Lung (tissue), 12 donors: ENCODE measurements around the gene IFT52. TPM values are rescaled to one million over a fixed set of nuclear protein-coding genes. Genes with fewer than 3 reads are reported as not detected.

Source experiments
- ATAC-seq: fragments of 200-7000 bp; cut with Tn5 transposase; one replicate; pipeline ENCODE4 v1.9.1; 2020; ENCODE audit warnings: moderate number of reproducible peaks; ENCODE audit not compliant: insufficient read depth, low FRiP score
- DNase-seq, 3 donors: peaks; one replicate each; pipeline ENCODE4 v3.0.0-alpha.2; 2013 to 2017
- H3K27ac ChIP-seq, 2 donors: one replicate each; pipeline ENCODE4 v1.5.1; 2013; ENCODE audit warnings: mild to moderate bottlenecking in 2 of 2, moderate library complexity in 2 of 2, control low read depth in 1 of 2, inconsistent platforms in 1 of 2, low read depth in 1 of 2, low read length in 1 of 2
- H3K27me3 ChIP-seq, 3 donors: one replicate each; pipeline ENCODE4 v1.5.1; 2013; ENCODE audit warnings: low read length in 2 of 3; ENCODE audit not compliant: control insufficient read depth in 3 of 3, insufficient read depth in 3 of 3
- H3K36me3 ChIP-seq, 4 donors: one replicate each; pipeline ENCODE4 v1.5.1; 2013; ENCODE audit warnings: low read length in 4 of 4, mild to moderate bottlenecking in 1 of 4, moderate library complexity in 1 of 4; ENCODE audit not compliant: control insufficient read depth in 4 of 4, insufficient read depth in 4 of 4
- H3K4me1 ChIP-seq, 5 donors: one replicate each; pipeline ENCODE4 v1.5.1; 2013; ENCODE audit warnings: low read length in 5 of 5, mild to moderate bottlenecking in 2 of 5, moderate library complexity in 1 of 5; ENCODE audit not compliant: control insufficient read depth in 5 of 5, insufficient read depth in 5 of 5
- H3K4me3 ChIP-seq: one replicate; pipeline ENCODE4 v1.5.1; 2013; ENCODE audit warnings: mild to moderate bottlenecking, control low read depth, moderate library complexity
- H3K9ac ChIP-seq, 2 donors: one replicate each; pipeline ENCODE4 v1.5.1; 2013; ENCODE audit warnings: low read length in 2 of 2, control low read depth in 1 of 2; ENCODE audit not compliant: insufficient read depth in 1 of 2
- H3K9me3 ChIP-seq, 4 donors: one replicate each; pipeline ENCODE4 v1.5.1; 2013; ENCODE audit warnings: low read length in 3 of 4, mild to moderate bottlenecking in 1 of 4, moderate library complexity in 1 of 4; ENCODE audit not compliant: control insufficient read depth in 4 of 4, insufficient read depth in 3 of 4
- WGBS, 2 donors: extraction: QIAGEN DNeasy Blood & Tissue Kit; methylation state at CpG; one replicate each; pipeline ENCODE4 v1.1.7; 2013; 5-methylcytosine and 5-hydroxymethylcytosine counted together
- polyA plus RNA-seq, 2 donors: library from polyadenylated mRNA; stranded (reverse); fragments of 200-250 nt; gene quantifications; one replicate each; pipeline ENCODE4 v1.2.1, GENCODE V29; 2013
- total RNA-seq, 2 donors: library from RNA; depleted of rRNA in 1 of 2; stranded (reverse); fragments of >200 nt in 1 of 2; gene quantifications; one replicate each; pipeline ENCODE4 v1.2.1, GENCODE V29; 2014 to 2021
- TF ChIP-seq, protein P1 (sequence below): IDR thresholded peaks from 2 replicates; pipeline ENCODE4 v1.5.1; 2012; ENCODE audit warnings: mild to moderate bottlenecking; ENCODE audit errors: control extremely low read depth, extremely low read depth
- donor health status: control.
- donor health status: control.
- donor health status: Bipolar disorder and iron deficiency.
- donor health status: healthy.
- donor health status: DM: yes; HTN: yes; CAD: no.

Gene IFT52
- total and polyA plus RNA-seq, 4 donors, result 16.0 to 49.0 (median 22.5) TPM

DNA sequence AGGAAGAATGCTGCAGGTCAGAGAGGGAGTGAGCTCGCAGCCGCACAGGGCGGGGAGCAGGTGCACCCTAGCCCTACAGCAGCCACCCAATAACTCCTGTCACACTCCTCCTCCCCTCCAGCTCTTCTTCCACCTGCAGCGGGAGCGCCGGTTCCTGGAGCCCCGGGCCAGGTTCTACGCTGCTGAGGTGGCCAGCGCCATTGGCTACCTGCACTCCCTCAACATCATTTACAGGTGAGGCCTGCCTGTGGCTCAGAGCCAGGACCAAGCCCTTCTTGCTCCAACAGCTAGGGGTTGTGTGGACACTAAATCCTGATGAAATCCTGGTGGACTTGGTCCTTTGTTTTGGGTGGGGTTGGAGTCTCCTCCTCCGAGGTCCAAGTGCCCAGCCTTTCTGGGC is 20.2 kb upstream of the IFT52 start:
- no peaks in the 10 kb centered on the region for H3K4me1 ChIP-seq
- no peaks in the 10 kb centered on the region for H3K9me3 ChIP-seq
- ATAC-seq, result no peak
- no peak overlapping the region for H3K4me3 ChIP-seq
- TF ChIP-seq, protein P1, sequence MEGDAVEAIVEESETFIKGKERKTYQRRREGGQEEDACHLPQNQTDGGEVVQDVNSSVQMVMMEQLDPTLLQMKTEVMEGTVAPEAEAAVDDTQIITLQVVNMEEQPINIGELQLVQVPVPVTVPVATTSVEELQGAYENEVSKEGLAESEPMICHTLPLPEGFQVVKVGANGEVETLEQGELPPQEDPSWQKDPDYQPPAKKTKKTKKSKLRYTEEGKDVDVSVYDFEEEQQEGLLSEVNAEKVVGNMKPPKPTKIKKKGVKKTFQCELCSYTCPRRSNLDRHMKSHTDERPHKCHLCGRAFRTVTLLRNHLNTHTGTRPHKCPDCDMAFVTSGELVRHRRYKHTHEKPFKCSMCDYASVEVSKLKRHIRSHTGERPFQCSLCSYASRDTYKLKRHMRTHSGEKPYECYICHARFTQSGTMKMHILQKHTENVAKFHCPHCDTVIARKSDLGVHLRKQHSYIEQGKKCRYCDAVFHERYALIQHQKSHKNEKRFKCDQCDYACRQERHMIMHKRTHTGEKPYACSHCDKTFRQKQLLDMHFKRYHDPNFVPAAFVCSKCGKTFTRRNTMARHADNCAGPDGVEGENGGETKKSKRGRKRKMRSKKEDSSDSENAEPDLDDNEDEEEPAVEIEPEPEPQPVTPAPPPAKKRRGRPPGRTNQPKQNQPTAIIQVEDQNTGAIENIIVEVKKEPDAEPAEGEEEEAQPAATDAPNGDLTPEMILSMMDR, result no peak
- no peak overlapping the region for H3K27ac ChIP-seq
- H3K36me3 ChIP-seq, result peaks cover 0 to 3% (median 0%) of the 10 kb centered on the region in 4 donors
- H3K9ac ChIP-seq, result no peak overlapping the region
- whole genome bisulfite sequencing, 2 donors, result 90 to 93% methylated on average over 10 of the region's 10 CpGs
- DNase-seq, result no peak
- H3K27me3 ChIP-seq, result no peaks in the 10 kb centered on the region

DNA sequence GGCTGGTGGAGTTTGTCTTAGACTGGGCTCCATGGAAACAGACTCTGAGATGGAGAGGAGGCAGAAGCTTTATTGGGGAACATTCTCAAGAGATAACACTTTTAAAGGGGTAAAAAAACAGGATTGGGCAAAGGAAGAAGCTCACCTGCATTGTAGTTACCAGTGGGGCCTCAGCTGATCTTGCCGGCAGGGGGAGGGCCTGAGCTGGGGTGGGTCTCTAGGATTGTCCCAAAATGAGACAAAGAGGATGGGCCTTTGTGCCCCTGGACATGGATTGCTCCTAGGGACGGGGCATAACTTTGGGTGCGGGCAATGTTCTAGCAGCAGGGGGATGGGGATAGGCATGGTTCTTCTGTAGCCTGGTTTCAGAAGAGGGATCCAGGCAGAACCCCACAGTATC is 19.4 kb upstream of the IFT52 start:
- DNase-seq, result no peak

DNA sequence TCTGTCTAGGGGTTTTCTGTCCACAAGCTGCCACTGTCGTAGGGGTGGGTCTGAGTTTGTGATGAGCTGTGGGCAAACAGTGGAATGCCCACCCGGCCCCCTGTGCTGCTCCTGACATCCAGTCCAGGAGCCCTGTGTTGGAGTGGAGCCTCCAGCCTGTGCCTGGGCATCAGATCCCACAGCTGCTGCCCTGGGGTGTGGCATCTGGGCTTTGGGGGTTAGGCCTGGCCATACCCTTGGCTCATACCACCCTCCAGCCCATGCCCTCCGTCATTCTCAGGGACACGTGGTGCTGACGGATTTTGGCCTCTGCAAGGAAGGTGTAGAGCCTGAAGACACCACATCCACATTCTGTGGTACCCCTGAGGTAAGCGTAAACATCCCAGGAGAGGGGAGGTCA is 19.0 kb upstream of the IFT52 start:
- WGBS, 2 donors, result 92% methylated on average over 6 of the region's 6 CpGs
- H3K27ac ChIP-seq, result no peak overlapping the region
- no peaks in the 10 kb centered on the region for H3K4me1 ChIP-seq
- H3K9me3 ChIP-seq, result no peaks in the 10 kb centered on the region
- no peak for DNase-seq
- TF ChIP-seq, protein P1, result no peak
- H3K9ac ChIP-seq, result no peak overlapping the region
- H3K4me3 ChIP-seq, result no peak overlapping the region
- peaks cover 0 to 3% (median 0%) of the 10 kb centered on the region in 4 donors for H3K36me3 ChIP-seq
- H3K27me3 ChIP-seq, result no peaks in the 10 kb centered on the region
- ATAC-seq, result no peak

More for the DNA sequence above, 19.4 kb upstream of the IFT52 start:
- TF ChIP-seq, protein P1, result no peak
- WGBS, 2 donors, result 89 to 94% methylated on average over 3 of the region's 3 CpGs
- Histone ChIP-seq H3K9me3 (no peaks in the 10 kb centered on the region), H3K4me1 (no peaks in the 10 kb centered on the region), H3K4me3 (no peak overlapping the region), H3K27me3 (no peaks in the 10 kb centered on the region), H3K27ac (no peak overlapping the region), H3K9ac (no peak overlapping the region), H3K36me3 (peaks cover 0 to 3% (median 0%) of the 10 kb centered on the region in 4 donors)
- no peak for ATAC-seq

DNA sequence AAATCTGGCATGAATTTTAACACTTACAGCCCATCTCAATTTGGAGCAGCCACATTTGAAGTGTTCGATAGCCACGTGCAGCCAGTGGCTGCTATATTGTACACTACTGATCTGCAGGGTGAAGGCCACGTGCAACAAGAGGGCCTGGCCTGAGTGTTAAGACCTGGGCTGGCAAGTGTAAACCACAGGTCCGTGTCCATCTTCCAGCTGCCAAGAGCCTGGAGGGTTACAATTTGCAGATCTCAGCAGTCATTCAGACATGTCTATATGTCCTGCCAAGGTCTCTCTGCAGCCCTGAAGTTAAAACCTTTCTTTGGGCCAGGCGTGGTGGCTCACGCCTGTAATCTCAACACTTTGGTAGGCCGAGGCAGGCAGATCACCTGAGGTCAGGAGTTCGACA is 17.8 kb upstream of the IFT52 start:
- Histone ChIP-seq H3K4me1 (no peaks in the 10 kb centered on the region), H3K27ac (no peak overlapping the region), H3K9ac (no peak overlapping the region), H3K9me3 (no peaks in the 10 kb centered on the region), H3K27me3 (no peaks in the 10 kb centered on the region), H3K36me3 (peaks cover 0 to 3% (median 0%) of the 10 kb centered on the region in 4 donors), H3K4me3 (no peak overlapping the region)
- WGBS, 2 donors, result 94 to 96% methylated on average over 8 of the region's 8 CpGs
- no peak for ATAC-seq
- no peak for DNase-seq
- TF ChIP-seq, protein P1, result no peak
